HG03354 (cell line): Measurements from ENCODE around the gene SIVA1.

Experiments
- ATAC-seq: cut with Tn5 transposase; IDR thresholded peaks from one replicate; pipeline ENCODE4 v1.9.1; 2021; ENCODE audit warnings: mild to moderate bottlenecking; ENCODE audit not compliant: unreplicated experiment, poor library complexity, severe bottlenecking

Gene SIVA1

DNA sequence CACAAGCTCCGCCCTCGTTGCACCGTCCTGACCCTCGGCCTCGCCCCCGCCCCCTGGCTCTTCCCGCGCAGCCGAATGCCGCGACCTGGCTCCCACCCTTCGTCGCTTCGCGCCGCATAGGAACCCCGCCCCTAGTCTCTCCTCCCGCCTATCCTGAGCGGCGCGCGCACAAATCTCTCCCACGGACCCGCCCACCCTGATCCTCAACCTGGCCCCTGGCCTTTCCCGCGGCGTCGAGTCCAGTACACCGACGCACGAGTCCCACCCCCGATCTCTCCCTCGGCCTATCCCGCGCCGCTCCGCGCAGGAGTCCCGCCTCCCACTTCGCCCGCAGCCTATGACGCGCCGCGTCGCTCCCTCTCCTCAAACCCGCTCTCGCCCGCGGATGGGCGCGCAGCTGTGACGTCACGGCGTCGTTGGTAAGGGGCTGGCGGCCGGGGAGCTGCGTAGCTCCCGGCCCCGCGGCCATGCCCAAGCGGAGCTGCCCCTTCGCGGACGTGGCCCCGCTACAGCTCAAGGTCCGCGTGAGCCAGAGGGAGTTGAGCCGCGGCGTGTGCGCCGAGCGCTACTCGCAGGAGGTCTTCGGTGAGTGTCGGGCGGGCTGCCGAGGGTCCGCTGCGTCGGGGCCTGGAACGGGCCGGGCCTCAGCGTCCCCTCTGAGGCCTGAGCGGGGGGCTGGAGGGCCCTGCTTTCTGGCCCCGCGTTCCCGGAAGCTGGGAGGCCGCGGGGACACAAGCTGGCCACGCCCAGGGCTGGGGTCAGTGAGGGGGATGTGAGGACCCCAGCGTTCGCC is at the start of gene SIVA1:
Gene SIVA1 (plus strand): TSS at position 413 of the 793 bp plus-strand sequence. CDS start 55 bp downstream, at position 468.
- peak; percentile 94 for ATAC-seq

DNA sequence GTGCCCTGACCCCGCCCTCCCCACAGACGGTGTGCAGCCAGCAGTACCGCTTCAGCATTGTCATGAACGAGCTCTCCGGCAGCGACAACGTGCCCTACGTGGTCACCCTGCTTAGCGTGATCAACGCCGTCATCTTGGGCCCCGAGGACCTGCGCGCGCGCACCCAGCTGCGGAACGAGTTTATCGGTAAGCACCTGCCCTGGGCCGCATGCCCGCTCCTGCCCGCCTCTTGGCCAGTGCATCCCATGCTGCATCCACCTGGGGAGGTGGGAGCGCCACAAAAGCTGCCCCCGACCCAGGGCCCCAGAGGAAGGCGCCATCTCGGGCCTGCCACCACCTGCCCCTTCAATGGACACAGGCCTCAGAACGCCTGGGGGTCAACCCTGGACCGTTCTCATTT is 49.7 kb upstream of the SIVA1 start:
- no peak for ATAC-seq

- ATAC-seq = no peak
These were observed 48.7 kb upstream of the SIVA1 start for GRCh38 chr14:104704252-104704651.

- no peak for ATAC-seq
These were observed 47.5 kb upstream of the SIVA1 start for GRCh38 chr14:104705340-104706047.

DNA sequence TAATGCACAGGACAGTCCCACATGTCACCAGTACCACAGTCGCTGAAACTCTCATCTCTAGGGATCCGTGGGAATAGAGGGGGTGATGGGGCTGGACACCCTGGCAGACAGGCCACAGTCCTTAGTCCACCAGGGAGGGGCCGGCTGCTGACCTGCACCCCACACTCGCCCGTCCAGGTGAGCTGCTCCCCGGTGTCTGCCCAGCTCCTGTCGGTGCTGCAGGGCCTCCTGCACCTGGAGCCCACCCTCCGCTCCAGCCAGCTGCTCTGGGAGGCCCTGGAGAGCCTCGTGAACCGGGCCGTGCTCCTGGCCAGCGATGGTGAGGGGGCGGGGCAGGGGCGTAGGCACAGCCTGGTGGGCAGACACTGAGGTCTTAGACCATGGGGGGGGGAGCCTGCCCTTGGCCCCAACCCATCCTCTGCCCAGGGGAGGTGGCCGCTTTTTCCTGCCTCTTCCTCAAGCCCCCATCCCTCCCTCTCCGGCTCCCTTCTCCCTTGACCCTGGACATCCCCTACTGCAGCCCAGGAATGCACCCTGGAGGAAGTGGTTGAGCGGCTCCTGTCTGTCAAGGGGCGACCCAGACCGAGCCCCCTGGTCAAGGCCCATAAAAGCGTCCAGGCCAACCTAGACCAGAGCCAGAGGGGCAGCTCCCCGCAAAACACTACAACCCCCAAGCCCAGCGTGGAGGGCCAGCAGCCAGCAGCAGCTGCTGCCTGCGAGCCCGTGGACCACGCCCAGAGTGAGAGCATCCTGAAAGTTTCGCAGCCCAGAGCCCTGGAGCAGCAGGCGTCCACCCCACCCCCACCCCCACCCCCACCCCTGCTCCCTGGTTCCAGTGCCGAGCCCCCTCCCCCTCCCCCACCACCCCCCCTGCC is 46.0 kb upstream of the SIVA1 start:
- ATAC-seq = no peak

- ATAC-seq = no peak
These were observed 45.0 kb upstream of the SIVA1 start for GRCh38 chr14:104707608-104708595.

DNA sequence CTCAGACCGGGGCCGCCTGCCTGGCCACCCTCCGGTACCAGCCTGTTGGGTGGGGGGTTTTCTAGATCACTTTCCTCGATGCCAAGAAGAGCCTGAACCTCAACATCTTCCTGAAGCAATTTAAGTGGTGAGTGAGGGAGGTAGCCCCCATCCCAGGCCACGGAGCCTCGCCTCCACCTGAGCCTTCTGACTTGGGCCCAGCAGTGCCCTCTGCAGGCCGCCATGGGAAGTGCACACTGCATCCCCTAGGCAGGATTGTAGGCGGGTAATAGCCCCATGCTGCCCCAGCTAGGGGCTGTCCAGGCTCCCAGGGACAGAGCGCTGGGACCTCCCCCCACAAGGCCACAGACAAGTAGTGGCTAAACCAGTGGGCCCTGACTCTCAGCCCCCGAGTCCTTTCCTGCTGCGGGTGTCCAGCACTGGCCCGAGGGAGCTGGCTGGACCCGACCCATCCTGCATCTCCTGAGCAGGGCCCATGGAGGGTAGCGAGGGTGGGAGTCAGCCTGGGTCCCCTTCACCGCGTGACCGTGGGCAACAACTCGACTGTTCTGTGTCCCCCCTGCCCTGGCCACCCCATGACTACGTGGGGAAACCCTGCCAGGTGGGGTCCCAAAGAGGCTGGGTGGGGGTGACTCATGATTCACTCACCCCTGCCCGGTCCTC is 44.2 kb upstream of the SIVA1 start:
- peak; percentile 68 for ATAC-seq

GRCh38 chr14:104709387-104710039 is 43.4 kb upstream of the SIVA1 start:
- ATAC-seq = no peak

DNA sequence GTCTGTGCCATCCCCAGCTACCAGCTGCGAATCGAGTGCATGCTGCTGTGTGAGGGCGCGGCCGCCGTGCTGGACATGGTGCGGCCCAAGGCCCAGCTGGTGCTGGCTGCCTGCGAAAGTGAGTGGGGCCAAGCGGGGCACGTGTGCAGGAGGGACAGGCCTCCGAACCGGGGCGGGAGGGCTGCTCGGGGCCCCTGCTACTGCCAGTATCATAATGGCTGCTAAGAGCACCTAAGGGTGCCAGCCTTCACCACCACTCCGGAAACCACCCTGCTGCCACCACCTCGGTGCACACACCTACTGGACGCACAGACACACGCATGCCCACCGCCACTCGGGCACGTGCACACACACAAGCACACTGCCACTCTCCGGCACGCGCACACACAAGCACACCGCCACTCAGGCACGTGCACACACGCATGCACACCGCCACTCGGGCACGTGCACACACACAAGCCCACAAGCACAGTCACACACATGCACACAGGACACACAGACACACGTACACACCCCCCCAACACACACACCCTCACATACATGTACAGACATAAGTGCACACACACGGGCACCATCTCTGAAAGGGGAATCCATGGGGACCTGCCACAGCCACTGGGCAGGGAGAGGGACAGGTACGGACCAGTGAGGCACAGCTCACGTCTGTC is 42.7 kb upstream of the SIVA1 start:
- ATAC-seq = no peak

DNA sequence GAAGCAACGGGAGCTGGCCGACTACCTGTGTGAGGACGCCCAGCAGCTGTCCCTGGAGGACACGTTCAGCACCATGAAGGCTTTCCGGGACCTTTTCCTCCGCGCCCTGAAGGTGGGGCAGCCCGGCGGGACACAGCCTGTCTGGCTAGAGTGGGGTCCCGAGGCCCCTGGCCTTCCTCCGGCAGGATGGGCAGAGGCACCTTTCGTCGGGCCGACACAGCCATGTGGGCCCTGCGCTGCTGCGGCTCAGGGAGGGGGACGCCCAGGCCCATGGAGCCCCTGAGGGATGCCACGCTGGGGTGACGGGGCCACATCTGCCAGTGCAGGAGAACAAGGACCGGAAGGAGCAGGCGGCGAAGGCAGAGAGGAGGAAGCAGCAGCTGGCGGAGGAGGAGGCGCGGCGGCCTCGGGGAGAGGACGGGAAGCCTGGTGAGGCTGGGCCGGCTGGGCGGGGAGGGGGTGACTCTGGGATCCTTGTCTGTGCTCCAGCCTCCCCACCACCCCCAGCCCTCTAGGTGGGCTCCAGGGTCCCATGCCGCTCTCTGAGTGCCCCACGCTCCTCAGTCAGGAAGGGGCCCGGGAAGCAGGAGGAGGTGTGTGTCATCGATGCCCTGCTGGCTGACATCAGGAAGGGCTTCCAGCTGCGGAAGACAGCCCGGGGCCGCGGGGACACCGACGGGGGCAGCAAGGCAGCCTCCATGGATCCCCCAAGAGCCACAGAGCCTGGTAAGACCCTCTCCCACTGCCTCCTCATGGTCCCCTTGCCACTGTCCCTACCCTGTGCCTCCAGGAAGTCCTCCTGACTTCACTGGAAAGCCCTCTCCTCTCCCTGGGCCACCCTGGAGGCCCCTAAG is 39.8 kb upstream of the SIVA1 start:
- no peak for ATAC-seq

GRCh38 chr14:104714066-104714465 is 38.9 kb upstream of the SIVA1 start:
- ATAC-seq = no peak

DNA sequence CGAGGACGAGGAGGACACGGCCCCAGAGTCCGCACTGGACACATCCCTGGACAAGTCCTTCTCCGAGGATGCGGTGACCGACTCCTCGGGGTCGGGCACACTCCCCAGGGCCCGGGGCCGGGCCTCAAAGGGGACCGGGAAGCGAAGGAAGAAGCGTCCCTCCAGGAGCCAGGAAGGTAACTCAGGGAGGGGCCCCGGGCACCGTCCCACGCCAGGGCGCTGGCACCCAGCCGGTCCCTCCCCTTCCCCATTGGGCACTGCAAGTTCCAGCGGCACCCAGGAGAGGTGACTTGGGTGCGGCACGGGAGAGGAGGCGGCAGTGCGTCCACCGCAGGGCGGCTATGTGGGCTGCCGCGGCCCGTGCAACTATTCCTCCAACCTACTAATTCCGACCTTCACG is 38.3 kb upstream of the SIVA1 start:
- ATAC-seq = no peak

- no peak for ATAC-seq
These were observed 37.5 kb upstream of the SIVA1 start for GRCh38 chr14:104715416-104715815.

DNA sequence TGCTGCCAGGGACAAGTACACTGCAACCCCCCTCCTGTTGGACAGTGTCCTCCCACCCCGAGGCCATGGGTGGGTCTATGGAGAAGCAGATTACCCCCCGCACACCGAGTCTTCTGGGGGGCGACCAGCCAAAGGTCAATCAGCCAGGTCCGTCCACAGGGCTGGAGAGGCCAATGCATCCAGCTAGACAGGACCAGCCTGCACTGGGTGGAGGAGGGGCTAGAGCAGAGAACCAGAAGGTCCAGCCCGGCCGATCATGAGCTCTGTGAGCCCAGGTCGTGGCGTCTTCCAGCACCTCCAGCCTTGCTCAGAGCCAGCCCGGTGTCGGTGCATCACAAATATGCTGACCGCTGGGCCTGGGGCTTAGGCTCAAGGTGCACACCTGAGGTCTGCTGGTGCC is 37.1 kb upstream of the SIVA1 start:
- no peak for ATAC-seq

- no peak for ATAC-seq
These were observed 35.8 kb upstream of the SIVA1 start for GRCh38 chr14:104717137-104717536.

GRCh38 chr14:104717646-104718045 is 35.3 kb upstream of the SIVA1 start:
- no peak for ATAC-seq

DNA sequence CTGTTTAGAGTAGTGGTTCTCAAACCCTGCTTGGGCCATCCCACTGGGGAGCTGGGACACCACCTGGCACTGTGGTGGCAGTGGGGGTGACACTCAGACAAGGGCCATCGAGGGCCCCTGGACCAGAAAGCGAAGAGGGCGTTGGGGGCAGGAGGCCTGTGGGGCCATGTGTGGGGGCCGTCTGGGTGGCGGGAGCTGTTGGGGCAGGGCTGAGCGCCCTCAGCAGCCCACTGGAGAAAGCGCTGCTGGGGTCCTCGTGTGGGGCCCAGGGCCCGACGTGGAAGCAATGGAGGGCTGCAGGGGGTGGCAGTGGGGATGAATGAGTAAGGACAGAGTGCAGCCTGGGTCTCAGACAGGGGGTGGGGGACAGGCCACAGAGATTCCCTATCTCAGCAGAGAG is 34.8 kb upstream of the SIVA1 start:
- ATAC-seq = no peak
